GM12878 (cell line): ENCODE data around the gene LDLRAD3. TPM values are rescaled to one million over a fixed set of nuclear protein-coding genes. Genes with fewer than 3 reads are reported as not detected.

Experiments
- ATAC-seq: fragments of 200-7000 bp; cut with Tn5 transposase; 3 replicates; pipeline ENCODE4 v1.9.1; 2020; ENCODE audit warnings: mild to moderate bottlenecking, moderate library complexity
- BruUV-seq: library from RNA; stranded (reverse); fragments of 400-500 nt; replicated peaks from 2 replicates; lab custom pipeline; 2021; lab: Mats Ljungman, UMichigan
- CTCF ChIA-PET: fragments of 300-600 bp; sonication (Branson Sonifier 250); formaldehyde crosslinking; extraction: SDS; loops from one replicate; lab custom pipeline; 2021; ENCODE audit warnings: inconsistent platforms; lab: Yijun Ruan, JAX
- POLR2A ChIA-PET: fragments of 350-600 bp; formaldehyde crosslinking; extraction: SDS; loops from one replicate; lab custom pipeline; 2021; ENCODE audit warnings: inconsistent platforms; lab: Charles Lee
- RAD21 ChIA-PET: fragments of 300-600 bp; sonication (Branson Sonifier 250); formaldehyde crosslinking; loops from one replicate; lab custom pipeline; 2023; ENCODE audit warnings: antibody characterized with exemption; ENCODE audit not compliant: unreplicated experiment; lab: Charles Lee
- SMC1A ChIA-PET: fragments of 300-600 bp; sonication (Branson Sonifier 250); formaldehyde crosslinking; loops from one replicate; lab custom pipeline; 2023; ENCODE audit not compliant: unreplicated experiment, uncharacterized antibody; lab: Charles Lee
- DNase-seq: peaks from one replicate; pipeline ENCODE4 v3.0.0-alpha.2; 2011; ENCODE audit warnings: low read depth, low spot score
- FAIRE-seq: peaks from 3 replicates; lab custom pipeline; 2011; peaks lifted over from hg19 to GRCh38; lab: Jason Lieb, UNC
- H2AFZ ChIP-seq: 2 replicates; pipeline ENCODE4 v1.6.0; 2011; ENCODE audit warnings: low read depth, low read length, control low read depth; ENCODE audit not compliant: control insufficient read depth
- H3K27ac ChIP-seq: 2 replicates; pipeline ENCODE4 v1.5.1; 2011; ENCODE audit warnings: control low read depth; ENCODE audit not compliant: control insufficient read depth, insufficient read depth
- H3K27me3 ChIP-seq, 2 experiments: replicated peaks in 1 of 2; 2 replicates each; pipeline versions ENCODE4 v1.6.0 to v1.6.1; 2011; ENCODE audit warnings: low read length in 1 of 2; ENCODE audit not compliant: control insufficient read depth in 2 of 2, insufficient read depth in 2 of 2
- H3K36me3 ChIP-seq, 2 experiments: 2 replicates each; pipeline ENCODE4 v1.5.1; 2011; ENCODE audit warnings: low read length in 1 of 2; ENCODE audit not compliant: control insufficient read depth in 2 of 2, insufficient read depth in 2 of 2
- H3K4me1 ChIP-seq: 2 replicates; pipeline ENCODE4 v1.6.1; 2011; ENCODE audit warnings: mild to moderate bottlenecking, low read length, moderate library complexity, mixed read lengths; ENCODE audit not compliant: control insufficient read depth, insufficient read depth
- H3K4me2 ChIP-seq: 2 replicates; pipeline ENCODE4 v1.6.0; 2011; ENCODE audit warnings: control low read depth; ENCODE audit not compliant: control insufficient read depth, insufficient read depth
- H3K4me3 ChIP-seq: fragments of 200-600 bp; sonication (generic); 2 replicates; pipeline ENCODE4 v1.5.1; 2016
- H3K79me2 ChIP-seq: 2 replicates; pipeline ENCODE4 v1.6.0; 2011; ENCODE audit warnings: low read length; ENCODE audit not compliant: control insufficient read depth, insufficient read depth
- H3K9ac ChIP-seq: 2 replicates; pipeline ENCODE4 v1.8.0; 2011; ENCODE audit warnings: low read length, control low read depth, mixed read lengths; ENCODE audit not compliant: control insufficient read depth, insufficient read depth
- H3K9me3 ChIP-seq: replicated peaks from 3 replicates; pipeline ENCODE4 v1.5.1; 2011; ENCODE audit warnings: mild to moderate bottlenecking, low read length; ENCODE audit not compliant: control insufficient read depth, insufficient read depth
- H4K20me1 ChIP-seq: 2 replicates; pipeline ENCODE4 v1.6.0; 2011; ENCODE audit not compliant: control insufficient read depth, insufficient read depth
- BCLAF1 ChIP-seq: fragments of 450-650 bp; IDR thresholded peaks from 2 replicates; pipeline ENCODE4 v1.6.1; 2017; ENCODE audit warnings: antibody characterized with exemption, mild to moderate bottlenecking, moderate library complexity
- CBFB ChIP-seq: IDR thresholded peaks from 2 replicates; pipeline ENCODE4 v1.6.1; 2016; ENCODE audit warnings: antibody characterized with exemption, low read depth
- MEF2B ChIP-seq: fragments of 450-650 bp; IDR thresholded peaks from 2 replicates; pipeline ENCODE4 v1.6.1; 2018; ENCODE audit warnings: mild to moderate bottlenecking, moderate library complexity; ENCODE audit not compliant: partially characterized antibody, poor library complexity, severe bottlenecking
- USF2 ChIP-seq: IDR thresholded peaks from 2 replicates; pipeline ENCODE4 v1.6.1; 2011; ENCODE audit warnings: low read depth, low read length, improper control_type of control experiment, borderline replicate concordance
- WGBS: methylation state at CpG from one replicate; pipeline ENCODE4 v1.1.6; 2016; ENCODE audit warnings: low lambda C conversion rate; ENCODE audit not compliant: insufficient replicate concordance, insufficient coverage; ENCODE audit errors: missing lambda C conversion rate; 5-methylcytosine and 5-hydroxymethylcytosine counted together
- in situ Hi-C: fragments of 300-500 bp; cut with MboI; formaldehyde crosslinking; loops from 9 replicates; pipeline ENCODE4 v1.14.3; 2018; ENCODE audit warnings: mixed read lengths
- intact Hi-C: fragments of 100-400 bp; cut with micrococcal nuclease; formaldehyde crosslinking; loops from one replicate; pipeline ENCODE4 v1.14.2; 2022; ENCODE audit not compliant: unreplicated experiment
- polyA plus RNA-seq, 11 experiments: library from polyadenylated mRNA; depleted of rRNA in 4 of 11; unstranded in 6 of 11; stranded (reverse) in 5 of 11; fragments of >200 nt; fragmentation: Nextera tagmentation in 4 of 11; fragmentation: Illumina TruSeq in 1 of 11; extraction: Ambion mirVana in 4 of 11; extraction: Trizol in 1 of 11; gene quantifications; 1 replicate in 1 of 11; 2 replicates in 10 of 11; pipeline versions ENCODE4 v1.2.1 to v1.2.3, GENCODE V29; 2011 to 2016; ENCODE audit warnings: inconsistent platforms in 2 of 11, missing spikeins in 2 of 11, low read depth in 1 of 11
- total RNA-seq, 4 experiments: library from RNA; depleted of rRNA in 3 of 4; stranded (reverse); fragments of >200 nt in 3 of 4; fragmentation: Illumina TruSeq in 1 of 4; extraction: Trizol in 1 of 4; gene quantifications; 2 replicates each; pipeline versions ENCODE4 v1.2.1 to v1.2.3, GENCODE V29; 2013 to 2021

The LDLRAD3 gene
- total and polyA plus RNA-seq, 10 of the 15 experiments (the other 5 are each of a cell fraction or from before 2014, with no cell fraction given): 2.5 to 17.2 (median 10.7) TPM

GRCh38 chr11:36070954-36071330 is 127.1 kb downstream of the LDLRAD3 start (continued):
- TF ChIP-seq USF2 (no peak), CBFB (no peak), MEF2B (no peak)

- no peaks in the 10 kb centered on the region for H3K36me3 ChIP-seq
- no peak overlapping the region for H3K9ac ChIP-seq
- H3K4me3 ChIP-seq: no peak overlapping the region
- no peak for DNase-seq
- no peaks in the 10 kb centered on the region for H3K27me3 ChIP-seq
- SMC1A ChIA-PET: interaction anchor here (1.0 to 2.3 kb wide), 6 partner anchors 13 to 521 kb away, joined by 3 to 8 read pairs (median 3); no protein-coding TSS in a partner anchor
- RAD21 ChIA-PET: interaction anchor here (0.5 to 1.8 kb wide), 9 partner anchors 11 to 250 kb away, joined by 3 to 6 read pairs (median 4); no protein-coding TSS in a partner anchor
- H2AFZ ChIP-seq: no peak overlapping the region
- POLR2A ChIA-PET: no interaction called here
- no peak overlapping the region for H3K4me2 ChIP-seq
- intact Hi-C loops: loop anchor here (5.0 kb wide), 3 partner anchors 250 to 455 kb away; partner anchors contain the start of gene FJX1
- FAIRE-seq: no peak
- in situ Hi-C loops: no loop called here
- H4K20me1 ChIP-seq: no peaks in the 10 kb centered on the region
- H3K4me1 ChIP-seq: no peaks in the 10 kb centered on the region; the same call in 1 of the 2 replicates
- no TSS peak for BruUV-seq
- H3K27ac ChIP-seq: no peak overlapping the region
- TF ChIP-seq BCLAF1: no peak
- no peaks in the 10 kb centered on the region; the same call in 2 of the 3 replicates for H3K9me3 ChIP-seq
- WGBS: 2% methylated on average over 2 of the region's 2 CpGs
- CTCF ChIA-PET: interaction anchor here (0.9 to 2.8 kb wide), 7 partner anchors 28 to 453 kb away, joined by 3 to 15 read pairs (median 5); partner anchors contain the start of gene FJX1
- H3K79me2 ChIP-seq: no peaks in the 10 kb centered on the region
- ATAC-seq: no peak
Measured at GRCh38 chr11:36071917-36072500, 128.1 kb downstream of the LDLRAD3 start.
